CD1c-positive myeloid dendritic cell (primary cell): ENCODE measurements around the gene PIGZ.

Experiments used
- DNase-seq: peaks from one replicate; pipeline ENCODE4 v3.0.0-alpha.2; 2016; ENCODE audit errors: extremely low spot score

Gene PIGZ

DNA sequence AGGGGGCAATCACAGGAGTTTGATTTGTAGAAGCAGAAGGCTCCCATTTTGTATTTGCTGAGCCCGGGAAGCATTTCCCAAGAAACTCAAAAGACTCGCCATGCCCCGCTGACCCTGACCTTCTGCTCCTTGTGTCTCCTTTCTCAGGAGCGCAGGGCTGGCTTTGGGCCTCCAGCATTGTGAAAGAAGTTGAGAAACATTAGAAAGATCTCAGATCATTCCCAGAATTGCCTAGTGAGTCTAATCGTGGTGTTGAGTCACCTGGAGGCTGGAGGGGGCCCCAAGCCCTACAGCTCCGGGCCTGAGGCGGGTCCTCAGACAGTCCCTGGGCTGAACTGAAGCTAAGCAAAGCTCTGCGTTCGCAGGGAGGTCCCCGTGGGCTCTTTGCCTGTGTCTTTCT lies 10.9 kb upstream of the PIGZ start:
- DNase-seq: no peak

DNA sequence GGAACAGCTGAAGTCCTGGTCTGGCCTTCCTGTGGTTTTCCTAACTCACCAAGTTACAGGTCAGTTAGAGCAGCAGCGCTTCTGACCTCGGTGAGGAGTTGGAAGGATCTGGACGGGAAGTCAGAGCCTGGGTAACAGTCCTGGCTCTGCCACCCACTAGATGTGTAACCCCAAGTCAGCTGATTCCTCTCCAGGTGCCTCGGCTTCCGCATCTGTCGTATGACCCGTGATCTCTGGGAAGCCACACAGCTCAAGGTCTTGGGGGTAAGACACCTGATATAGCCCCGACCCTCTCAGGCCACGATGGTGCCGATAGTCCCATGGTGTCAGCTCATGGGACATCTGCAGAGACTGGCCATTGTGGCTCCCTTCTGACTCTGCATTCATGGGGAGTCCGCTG lies 8.3 kb upstream of the PIGZ start:
- DNase-seq: no peak

DNA sequence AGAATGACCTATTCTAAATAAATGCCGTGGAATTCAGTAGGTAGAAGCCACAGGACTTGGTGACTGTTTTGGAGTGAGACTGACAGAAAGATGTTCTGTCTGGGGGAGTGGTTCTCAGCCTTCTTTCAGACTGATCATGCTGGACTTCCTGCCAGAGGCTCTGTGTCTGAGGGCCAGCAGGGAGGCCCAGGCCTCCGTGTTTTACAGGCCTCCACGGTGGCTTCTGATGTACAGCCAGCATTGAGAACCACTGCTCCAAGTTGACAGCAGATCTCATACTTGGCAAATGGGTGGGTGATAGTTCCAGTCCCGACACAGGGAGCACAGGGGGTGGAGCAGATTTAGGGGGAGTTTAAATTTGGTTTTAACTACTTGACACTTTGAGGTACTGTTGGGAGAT lies 6.7 kb upstream of the PIGZ start:
- DNase-seq: no peak

DNA sequence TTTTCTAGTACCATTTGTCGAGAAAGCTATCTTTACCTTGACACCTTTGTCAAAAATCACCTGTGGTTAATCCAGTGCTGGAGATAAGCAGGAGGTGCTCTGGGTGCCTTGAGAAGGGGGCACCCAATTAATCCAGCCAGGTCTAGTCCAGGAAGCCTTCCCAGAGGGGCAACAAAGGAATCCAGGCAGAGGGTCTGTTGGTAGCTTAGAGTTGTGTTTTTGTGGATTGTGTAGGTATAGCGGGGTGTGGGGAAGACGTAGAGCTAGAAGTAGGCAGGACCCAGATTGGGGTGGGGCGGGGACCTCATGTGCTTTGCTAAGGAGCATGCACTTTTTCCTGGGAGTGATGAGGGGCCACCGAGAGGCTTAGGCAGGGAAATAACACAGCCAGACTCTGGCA lies 6.0 kb upstream of the PIGZ start:
- DNase-seq: no peak

DNA sequence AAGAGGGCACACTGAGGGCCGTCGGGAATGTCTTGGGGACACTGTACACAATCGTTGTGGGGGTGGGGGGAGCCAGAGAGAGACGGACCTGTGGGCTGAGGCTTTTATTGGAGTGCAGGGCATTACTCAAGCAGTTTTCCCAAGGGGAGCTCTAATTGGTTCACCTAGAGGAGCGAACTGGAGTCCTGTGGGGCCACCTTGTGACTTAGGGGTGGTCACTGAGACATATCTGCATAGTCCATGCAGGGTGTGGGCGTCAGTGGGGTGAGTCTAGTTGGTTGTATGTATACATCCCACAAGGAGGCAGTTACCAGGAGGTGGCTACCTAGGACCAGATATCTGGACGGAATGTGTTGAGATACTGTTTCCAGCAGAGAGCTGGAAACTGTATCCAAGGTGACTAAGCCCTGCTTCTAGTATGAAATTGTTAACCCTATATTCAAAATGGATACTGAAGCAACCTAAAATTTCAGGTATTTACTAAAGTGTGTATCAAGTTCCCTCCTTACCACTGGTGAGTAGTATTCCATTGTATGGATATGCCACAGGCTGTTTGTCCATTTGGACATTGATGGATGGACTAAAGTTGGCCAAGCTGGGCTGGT lies 2.6 kb upstream of the PIGZ start:
- no peak for DNase-seq

DNA sequence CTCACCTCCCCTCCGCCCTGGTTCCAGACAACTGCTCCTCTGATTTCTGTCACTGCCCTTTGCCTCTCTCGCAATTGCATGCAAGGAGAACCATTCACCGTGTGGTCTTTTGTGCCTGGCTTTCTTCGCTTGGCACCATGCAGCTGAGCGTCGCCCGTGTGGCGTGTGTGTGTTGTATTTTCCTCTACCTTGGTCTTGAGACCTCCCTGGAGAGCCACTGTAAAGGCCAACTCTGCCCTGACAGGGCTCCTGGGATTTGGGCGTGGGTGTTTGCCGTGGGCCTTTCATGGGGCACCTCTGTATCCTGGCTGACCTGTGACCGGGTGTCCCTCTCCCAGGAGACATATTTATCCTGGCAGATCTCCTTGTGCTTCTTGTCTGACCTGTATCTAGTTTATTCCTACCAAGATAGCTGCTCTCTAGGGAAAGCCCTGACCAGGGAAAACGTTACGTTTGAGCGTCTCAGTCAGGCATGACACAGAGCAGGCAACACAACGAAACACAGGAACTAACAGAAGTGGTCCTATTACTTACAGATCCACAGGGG lies 2.0 kb upstream of the PIGZ start:
- DNase-seq: no peak

DNA sequence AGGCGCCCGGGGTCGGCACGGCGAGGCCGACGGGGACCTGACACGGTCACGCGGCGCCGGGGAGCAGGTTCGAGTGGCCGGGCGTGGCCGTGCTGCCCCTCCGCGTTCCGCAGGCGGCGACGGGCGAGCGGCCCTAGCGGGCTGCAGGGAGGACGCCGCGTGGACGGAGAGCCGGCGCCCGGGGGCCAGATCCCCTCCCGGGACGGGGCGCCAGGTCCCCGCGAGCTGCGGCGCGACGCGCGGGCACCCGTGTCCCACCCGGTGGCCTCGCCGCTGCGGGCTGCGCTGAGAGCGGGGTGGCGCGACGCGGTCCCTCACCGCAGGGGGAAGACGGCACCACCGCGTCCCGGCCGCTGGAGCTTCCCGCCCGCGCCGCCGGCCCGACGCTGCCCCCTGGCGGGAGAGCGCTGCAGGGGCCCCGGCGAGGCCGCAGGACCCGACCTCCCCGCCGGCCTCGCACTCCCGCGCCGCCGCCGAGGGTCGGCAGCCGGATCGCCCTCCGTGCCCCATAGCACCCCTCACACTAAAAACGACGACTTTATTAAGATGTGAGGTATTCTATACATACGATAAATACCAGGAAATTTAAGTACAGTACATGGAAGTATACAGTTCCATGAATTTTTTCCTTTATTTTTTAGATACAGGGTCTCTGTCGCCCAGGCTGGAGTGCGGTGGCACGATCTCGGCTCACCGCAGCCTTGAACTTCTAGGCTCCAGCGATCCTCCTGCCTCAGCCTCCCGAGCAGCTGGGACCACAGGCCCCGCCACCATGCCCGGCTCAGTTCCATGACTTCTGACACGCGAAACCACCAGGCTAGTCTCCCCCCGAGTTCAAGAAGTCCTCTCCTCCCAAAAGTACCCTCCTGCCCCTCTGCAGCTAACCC lies 1.3 kb upstream of the PIGZ start:
- DNase-seq: peak; percentile 87

DNA sequence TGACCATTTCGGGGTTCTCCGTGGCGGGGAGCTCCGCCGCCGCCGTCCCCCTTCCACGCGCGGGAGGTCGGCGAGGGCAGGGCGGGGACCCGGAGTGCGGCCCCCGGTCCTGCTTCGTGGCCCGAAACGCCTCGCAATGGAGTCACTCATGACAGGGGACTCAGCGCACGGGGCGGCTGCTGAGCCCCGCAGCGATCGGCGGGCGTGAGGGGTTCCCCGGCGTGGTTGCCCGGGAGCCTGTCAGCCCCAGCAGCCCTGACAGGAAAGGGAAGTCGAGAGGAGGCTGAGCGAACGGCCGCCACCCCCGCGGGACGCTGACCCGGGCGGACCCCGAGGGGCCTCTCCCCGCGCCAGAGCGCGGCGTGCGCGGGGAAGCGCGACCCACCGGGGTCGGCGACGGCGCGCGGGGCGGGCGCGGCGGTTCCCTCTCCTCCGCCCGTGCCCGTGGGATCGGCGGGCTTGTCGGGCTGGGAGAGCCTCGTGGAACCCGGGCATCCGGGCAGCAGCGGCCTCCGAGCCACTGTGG lies 564 bp upstream of the PIGZ start:
- DNase-seq: peak; percentile 75

DNA sequence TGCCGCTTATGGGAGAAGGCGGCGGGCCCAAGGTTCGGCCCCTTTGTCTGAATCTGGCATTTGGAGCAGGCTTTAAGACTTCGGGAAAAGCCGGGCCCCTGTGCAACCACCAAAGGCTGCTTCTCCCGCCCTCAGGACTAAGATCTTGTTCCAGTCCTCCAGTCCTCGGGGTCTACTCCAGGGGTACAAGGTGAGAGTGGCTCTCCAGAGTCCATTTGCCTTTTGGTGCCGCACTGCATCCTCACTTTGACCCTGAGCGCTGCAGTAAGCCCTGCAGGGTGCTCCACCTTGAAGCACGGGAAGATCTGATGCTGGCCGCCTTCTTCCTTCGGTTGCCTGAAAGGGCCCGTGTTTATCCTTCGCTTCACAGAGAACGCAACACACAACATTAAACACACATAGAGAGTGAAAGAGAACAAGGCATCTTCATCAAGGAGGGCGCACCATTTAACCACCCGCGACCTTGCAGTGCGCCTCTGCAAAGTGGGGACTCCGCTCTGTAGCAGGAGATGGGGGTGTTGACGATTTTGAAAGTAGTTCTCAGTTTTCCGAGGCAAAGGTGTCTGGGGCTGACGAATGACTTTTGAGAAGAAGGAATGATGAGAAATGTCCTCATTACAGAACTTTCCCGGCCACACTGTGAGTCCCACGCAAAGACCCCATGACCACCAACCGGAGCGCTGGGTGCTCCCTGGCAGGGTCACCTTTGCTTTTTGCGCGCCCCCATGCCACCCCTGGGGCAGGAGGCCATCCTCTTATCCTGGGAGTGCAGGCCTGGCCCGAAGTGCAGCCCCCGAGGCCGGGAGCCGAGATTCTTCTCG lies 1.0 kb downstream of the PIGZ start:
- DNase-seq: no peak

DNA sequence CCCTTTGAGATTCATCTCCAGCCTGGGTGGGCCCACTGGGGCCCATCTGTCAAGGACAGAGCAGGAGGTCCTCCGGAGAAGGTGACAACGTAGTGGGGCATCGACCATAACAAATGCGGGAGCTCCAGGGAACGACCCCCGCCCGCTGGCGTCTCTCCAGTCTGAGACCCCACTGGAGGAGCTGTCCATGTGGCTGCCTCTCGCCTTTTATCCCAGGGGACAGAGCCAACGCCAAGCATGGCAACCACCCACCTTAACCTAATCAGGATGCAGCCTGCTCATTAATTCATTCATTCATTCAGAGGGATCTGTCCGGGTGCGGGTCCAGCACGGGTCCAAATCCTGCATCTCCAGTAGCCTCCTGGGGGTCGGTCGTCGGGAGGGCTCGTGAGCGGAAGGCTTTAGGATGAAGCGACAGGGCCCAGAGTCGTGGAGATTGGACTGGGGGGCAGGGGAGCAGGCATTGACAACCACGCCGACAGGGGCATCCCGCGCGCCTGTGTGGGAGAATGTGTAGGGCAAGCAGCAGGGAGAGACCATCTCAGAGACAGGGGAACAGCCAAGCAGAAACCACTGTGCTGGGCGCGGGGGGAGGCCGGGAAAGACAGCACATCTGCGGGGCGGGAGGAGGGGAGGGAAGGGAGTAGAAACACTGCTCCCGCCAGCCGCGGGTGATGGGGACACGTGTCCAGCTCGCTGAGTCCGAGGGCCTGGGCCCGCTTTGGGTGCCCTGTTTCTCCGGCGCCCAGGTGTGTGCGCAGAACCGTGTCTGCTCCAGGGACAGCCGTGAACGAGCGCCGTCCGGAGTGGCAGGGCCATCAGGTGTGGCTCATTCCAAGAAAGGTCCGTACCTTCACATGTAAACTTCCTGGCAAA lies 1.9 kb downstream of the PIGZ start:
- DNase-seq: no peak

DNA sequence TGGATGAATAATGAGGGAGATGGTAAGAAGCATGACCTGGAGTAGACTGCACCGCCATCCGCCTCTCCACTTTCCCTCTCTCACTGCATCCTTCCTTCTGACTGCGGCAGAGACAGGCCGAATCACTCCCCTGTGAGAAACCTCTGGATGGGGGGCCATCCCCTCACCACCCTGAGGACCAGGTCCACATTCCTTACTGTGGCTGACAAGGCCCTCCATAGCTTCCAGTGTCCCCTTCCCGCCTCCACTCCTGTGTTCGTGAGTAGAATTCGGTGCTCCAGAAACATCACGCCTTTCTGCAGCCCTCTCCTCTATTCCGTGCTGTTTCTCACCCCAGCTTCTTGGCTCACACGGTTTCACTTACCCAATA lies 2.8 kb downstream of the PIGZ start:
- no peak for DNase-seq

DNA sequence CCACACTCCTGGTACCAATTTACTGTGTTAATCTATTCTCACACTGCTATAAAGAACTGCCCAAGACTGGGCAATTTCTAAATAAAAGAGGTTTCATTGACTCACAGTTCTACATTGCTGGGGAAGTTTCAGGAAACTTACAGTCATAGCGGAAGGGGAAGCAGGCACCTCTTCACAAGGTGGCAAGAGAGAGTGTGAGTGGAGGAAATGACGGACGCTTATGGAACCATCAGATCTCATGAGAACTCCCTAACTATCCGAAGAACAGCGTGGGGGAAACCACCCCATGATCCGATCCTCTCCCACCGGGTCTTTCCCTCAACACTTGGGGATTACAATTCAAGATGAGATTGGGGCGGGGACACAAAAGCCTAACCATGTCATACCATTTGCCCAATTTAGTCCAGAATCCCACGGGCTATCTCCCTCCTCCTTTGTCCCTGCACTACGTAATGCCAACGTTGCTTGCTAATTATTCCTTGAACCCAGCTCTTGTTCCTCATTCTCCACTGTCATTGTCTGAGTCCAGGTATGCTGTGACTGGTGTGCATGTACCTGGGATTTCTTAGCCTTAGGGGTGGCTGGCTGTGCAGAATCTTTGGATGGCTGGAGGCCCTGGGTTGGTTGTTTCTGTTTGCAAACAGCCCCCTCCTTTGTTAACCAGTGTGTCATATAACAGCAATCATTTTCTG lies 3.4 kb downstream of the PIGZ start:
- no peak for DNase-seq

DNA sequence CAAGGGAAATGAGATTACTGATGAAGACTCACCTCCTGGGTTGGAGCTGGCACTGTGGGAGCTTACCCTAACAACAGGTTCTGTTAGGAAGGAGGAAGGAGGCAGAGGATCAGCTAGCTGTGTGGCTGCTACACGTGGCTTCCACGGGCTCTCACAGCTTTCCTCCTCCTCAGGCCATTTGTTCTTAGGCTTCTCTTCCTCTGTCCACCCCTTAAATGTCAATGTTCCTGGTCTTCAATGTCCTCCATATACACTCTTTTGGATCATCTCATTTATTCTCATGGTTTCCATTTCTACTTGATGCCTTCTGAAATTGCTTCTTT lies 5.0 kb downstream of the PIGZ start:
- no peak for DNase-seq

DNA sequence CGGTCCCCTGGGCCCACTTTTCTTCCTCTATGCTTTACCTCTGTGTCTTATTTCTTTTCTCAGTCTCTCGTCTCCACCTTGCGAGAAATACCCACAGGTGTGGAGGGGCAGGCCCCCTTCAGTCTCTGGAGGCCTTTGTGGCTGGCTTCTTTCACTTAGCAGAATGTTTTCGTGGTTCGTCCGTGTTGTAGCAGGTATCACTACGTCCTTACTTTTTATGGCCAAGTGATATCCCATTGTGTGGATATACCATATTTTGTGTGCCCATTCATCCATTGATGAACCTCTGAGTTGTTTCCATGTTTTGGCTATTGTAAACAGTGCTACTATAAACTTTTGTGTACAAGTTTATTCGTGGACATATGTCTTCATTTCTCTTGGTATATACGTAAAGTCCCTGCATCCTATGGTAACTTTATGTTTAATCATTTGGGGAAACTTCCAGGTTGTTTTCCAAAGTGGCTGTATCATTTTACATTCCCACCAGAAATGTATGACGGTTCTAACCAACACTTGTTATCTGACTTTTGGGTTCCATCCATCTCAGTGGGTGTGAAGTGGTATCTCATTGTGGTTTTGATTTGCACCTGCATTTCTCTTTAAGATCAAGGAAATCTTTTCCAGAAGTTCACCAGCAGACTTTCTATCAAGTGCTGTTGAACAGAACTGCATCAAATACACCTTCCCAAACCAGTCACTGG lies 5.6 kb downstream of the PIGZ start:
- DNase-seq: no peak

DNA sequence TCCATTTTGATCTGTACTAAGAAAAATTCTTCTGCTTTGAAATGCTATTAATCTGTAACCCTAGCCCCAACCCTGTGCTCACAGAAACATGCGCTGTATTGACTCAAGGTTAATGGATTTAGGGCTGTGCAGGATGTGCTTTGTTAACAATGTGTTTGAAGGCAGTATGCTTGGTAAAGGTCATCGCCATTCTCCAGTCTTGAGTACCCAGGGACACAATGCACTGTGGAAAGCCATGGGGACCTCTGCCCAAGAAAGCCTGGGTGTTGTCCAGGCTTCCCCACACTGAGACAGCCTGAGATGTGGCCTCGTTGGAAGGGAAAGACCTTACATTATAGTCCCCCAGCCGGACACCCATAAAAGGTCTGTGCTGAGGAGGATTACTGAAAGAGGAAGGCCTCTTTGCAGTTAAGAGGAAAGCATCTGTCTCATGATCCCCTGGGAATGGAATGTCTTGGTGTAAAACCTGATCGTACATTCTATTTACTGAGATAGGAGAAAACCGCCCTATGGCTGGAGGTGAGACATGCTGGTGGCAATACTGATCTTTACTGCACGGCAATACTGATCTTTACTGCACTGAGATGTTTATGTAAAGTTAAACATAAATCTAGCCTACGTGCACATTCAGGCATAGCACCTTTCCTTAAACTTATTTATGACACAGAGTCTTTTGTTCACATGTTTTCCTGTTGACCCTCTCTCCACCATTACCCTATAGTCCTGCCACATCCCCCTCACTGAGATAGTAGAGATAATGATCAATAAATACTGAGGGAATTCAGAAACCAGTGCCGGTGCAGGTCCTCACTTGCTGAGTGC lies 6.3 kb downstream of the PIGZ start:
- DNase-seq: no peak

DNA sequence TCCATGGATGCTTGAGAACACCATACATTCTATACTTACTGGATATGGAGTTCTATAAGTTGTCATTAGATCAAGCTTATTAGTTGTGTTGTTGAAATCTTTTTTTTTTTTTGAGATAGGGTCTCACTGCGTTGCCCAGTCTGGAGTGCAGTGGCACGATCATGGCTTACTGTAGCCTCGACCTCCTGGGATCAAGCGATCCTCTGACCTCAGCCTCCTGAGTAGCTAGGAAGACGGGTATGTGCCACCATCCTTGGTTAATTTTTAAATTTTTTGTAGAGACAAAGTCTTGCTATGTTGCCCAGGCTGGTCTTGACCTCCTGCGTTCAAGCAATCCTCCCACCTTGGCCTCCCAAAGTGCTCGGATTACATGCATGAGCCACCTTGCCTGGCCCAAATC lies 13.8 kb downstream of the PIGZ start:
- DNase-seq: no peak

DNA sequence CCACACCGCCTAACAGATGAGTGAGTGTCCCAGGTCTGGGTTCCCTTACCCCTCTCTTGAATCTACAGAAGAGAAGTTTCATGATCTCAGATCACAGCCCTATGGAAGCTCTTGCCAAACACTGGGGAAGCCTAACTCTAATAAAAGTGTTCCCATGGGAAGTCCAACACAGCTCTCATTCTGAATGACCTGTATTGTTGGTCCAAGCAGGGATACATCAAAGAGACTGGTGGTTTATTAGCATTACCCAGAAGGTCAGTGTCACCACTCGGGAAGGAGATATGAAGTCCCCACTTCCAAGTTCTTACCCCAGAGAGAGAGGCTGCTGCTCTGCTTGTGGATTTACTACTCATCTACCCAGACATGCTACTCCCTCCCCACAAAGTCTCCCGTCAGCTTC lies 17.3 kb downstream of the PIGZ start:
- no peak for DNase-seq

DNA sequence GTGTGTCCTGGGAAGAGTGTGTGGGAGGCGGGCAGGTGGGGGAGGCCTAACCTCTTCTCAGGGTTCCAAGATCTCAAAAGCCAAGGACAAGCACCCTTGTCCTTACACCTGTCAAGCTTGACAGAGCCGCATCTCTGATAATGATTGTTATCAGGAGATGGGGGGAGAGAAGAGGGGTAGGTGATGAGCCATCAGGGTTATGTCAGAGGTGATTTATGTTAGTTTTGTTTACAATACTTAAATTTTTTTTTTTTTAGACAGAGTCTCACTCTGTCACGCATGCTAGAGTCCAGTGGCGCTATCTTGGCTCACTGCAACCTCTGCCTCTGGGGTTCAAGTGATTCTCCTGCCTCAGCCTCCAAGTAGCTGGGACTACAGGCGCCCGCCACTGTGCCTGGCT lies 18.9 kb downstream of the PIGZ start:
- no peak for DNase-seq

DNA sequence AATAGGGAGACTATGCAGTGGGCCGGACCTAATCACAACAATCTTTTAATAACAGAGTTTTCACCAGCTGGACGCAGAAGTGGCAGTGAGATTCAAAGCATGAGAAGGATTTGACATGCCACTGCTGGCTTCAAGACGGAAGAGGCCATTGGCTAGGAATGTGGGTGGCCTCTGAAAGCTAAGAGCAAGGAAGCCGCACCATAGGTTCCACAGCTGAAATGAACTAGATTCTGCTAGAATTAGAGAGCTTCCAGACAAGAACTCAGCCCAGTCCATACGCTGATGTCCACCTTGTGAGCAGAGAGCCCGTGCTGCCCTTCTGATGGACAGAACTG lies 19.4 kb downstream of the PIGZ start:
- DNase-seq: no peak
